Adipose tissue (tissue), 3 donors: ENCODE data around the gene GALNT9. TPM values are rescaled to one million over a fixed set of nuclear protein-coding genes. Genes with fewer than 3 reads are reported as not detected.

ENCODE experiments used
- H3K27ac ChIP-seq: one replicate; pipeline ENCODE4 v1.5.1; 2013; ENCODE audit warnings: low read depth, low read length
- WGBS, 3 donors: extraction: QIAGEN DNeasy Blood & Tissue Kit; methylation state at CpG; one replicate each; pipeline ENCODE4 v1.1.7; 2013; 5-methylcytosine and 5-hydroxymethylcytosine counted together
- polyA plus RNA-seq, 3 donors: library from polyadenylated mRNA; stranded (reverse); fragments of 200-250 nt; gene quantifications; one replicate each; pipeline ENCODE4 v1.2.3, GENCODE V29; 2013
- donor health status: healthy with polysubstance abuse.
- donor health status: Bipolar disorder and iron deficiency.
- donor health status: healthy.

Gene GALNT9
- polyA plus RNA-seq, 3 donors, result 0.03 to 1.1 (median 1.0) TPM

DNA sequence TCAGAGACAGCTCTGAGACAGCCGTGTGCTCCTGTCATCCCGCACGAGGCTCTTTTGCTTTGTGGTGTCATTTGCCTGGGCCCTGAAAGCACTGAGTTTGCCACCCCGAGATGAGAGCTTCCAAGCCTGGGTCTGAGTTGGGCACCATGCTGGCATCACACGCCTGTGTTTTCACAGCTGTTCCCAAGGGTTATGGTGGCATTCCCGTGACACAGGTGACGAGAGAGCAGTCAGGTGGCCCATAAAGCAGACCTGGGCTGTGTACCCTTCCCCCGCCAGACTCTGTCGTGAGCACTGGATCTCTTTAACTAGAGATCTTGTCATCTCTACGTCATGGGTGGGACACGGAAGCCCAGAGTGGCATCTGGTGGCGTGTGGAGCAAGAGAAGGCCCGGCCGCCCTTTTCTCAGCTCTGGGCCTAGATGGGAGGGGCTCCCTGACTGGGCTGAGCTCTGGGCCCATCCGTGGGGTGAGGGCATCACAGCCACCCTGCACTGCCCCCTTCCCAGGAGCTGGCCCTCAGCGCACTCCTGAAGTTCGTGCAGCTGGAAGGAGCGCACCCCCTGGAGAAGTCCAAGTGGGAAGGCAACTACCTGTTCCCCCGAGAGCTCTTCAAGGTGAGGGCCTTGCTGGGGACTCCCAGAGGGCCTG lies 182.5 kb downstream of the GALNT9 start:
- WGBS, 3 donors, result 80 to 92% (median 89%) methylated on average over 19 of the region's 19 CpGs
- no peak overlapping the region for H3K27ac ChIP-seq

Other genes starting within 250 kb of the GALNT9 start
- 10 to 100 TPM; 14.3 to 19.0 (median 14.6) TPM for gene DDX51, start 185.3 kb downstream of the GALNT9 start, polyA plus RNA-seq
- 10 to 100 TPM; 15.8 to 22.6 (median 18.0) TPM for gene NOC4L, start 185.1 kb downstream of the GALNT9 start, polyA plus RNA-seq
- gene FBRSL1, start 160.6 kb upstream of the GALNT9 start, polyA plus RNA-seq, result 10 to 100 TPM; 14.7 to 26.9 (median 20.5) TPM